ENCODE results near the gene ENOX2. TPM values are rescaled to one million over a fixed set of nuclear protein-coding genes. Genes with fewer than 3 reads are reported as not detected.

ENOX2 gene
- total RNA-seq, 1 donor from 2014 or later: 13.9 TPM

- intact Hi-C loops (cut with micrococcal nuclease): no loop called here
- no peaks in the 10 kb centered on the region for H3K36me3 Mint-ChIP-seq (ENCODE audit: low read depth)
Observed at GRCh38 chrX:130788786-130789581, 114.0 kb downstream of the ENOX2 start.

DNA sequence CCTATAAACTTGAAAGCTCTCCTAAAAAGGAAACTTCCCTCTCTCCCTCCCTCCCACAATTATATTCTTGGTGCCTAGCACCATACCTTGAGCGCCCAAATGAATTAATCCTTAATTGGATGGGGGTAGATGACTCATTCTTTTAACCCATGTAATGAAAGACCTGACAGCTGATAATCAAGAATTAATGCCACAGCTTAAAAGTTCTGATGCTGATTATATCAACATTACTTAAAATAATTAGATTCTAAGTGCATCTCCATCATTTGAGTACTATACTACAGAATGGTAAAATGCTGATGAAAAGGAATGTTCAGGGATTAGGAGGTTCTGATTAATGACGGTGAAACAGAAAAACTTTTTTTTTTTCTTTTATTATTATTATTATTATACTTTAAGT, 117.0 kb downstream of the ENOX2 start:
- no peak for DNase-seq
- Mint-ChIP-seq H3K4me1 (no peaks in the 10 kb centered on the region), H3K27ac (no peak overlapping the region), H3K9me3 (no peaks in the 10 kb centered on the region), H3K27me3 (no peaks in the 10 kb centered on the region), H3K4me3 (no peak overlapping the region), H3K36me3 (ENCODE audit: low read depth) (peaks cover 2% of the 10 kb centered on the region)
- intact Hi-C loops (cut with micrococcal nuclease): no loop called here

More at GRCh38 chrX:130788786-130789581, 114.0 kb downstream of the ENOX2 start:
- no peaks in the 10 kb centered on the region for H3K27me3 Mint-ChIP-seq
- no peak for DNase-seq
- no peak overlapping the region for H3K4me3 Mint-ChIP-seq
- no peaks in the 10 kb centered on the region for H3K4me1 Mint-ChIP-seq
- no peak overlapping the region for H3K27ac Mint-ChIP-seq
- H3K9me3 Mint-ChIP-seq: peaks cover 5% of the 10 kb centered on the region

DNA sequence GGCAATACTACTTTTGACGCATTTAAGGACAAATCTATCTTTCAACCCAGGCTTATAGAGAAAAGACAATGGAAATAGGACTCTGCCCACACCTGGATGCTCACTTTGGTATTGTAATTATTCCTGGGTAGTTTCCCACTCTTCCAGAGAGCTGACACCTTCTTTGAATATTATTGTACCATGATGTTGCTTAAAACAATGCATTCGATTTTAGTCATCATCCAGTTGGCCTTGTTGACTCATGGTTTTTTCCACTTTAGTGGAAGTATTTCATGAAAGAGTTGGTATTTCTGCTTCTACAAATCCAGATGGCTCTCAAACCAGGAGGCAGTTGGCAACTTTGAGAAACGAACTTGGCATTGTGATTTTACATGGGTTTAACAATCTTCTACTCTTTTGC, 124.2 kb downstream of the ENOX2 start:
- Mint-ChIP-seq H3K27me3 (no peaks in the 10 kb centered on the region), H3K4me3 (no peak overlapping the region), H3K4me1 (no peaks in the 10 kb centered on the region), H3K36me3 (ENCODE audit: low read depth) (peaks cover 4% of the 10 kb centered on the region), H3K27ac (no peak overlapping the region), H3K9me3 (no peaks in the 10 kb centered on the region)
- no peak for DNase-seq
- intact Hi-C loops (cut with micrococcal nuclease): no loop called here

- H3K36me3 Mint-ChIP-seq (ENCODE audit: low read depth): peaks cover 2% of the 10 kb centered on the region
- DNase-seq: no peak
- peaks cover 2% of the 10 kb centered on the region for H3K4me1 Mint-ChIP-seq
- intact Hi-C loops (cut with micrococcal nuclease): no loop called here
- no peak overlapping the region for H3K4me3 Mint-ChIP-seq
- H3K9me3 Mint-ChIP-seq: no peaks in the 10 kb centered on the region
- no peak overlapping the region for H3K27ac Mint-ChIP-seq
- H3K27me3 Mint-ChIP-seq: no peaks in the 10 kb centered on the region
Observed at GRCh38 chrX:130775849-130776248, 127.2 kb downstream of the ENOX2 start.

- peaks cover 3% of the 10 kb centered on the region for H3K4me1 Mint-ChIP-seq
- H3K36me3 Mint-ChIP-seq (ENCODE audit: low read depth): peaks cover under 1% of the 10 kb centered on the region
- intact Hi-C loops (cut with micrococcal nuclease): no loop called here
- no peak overlapping the region for H3K4me3 Mint-ChIP-seq
- H3K27me3 Mint-ChIP-seq: no peaks in the 10 kb centered on the region
- no peaks in the 10 kb centered on the region for H3K9me3 Mint-ChIP-seq
- DNase-seq: no peak
- H3K27ac Mint-ChIP-seq: no peak overlapping the region
Observed at GRCh38 chrX:130772776-130773143, 130.2 kb downstream of the ENOX2 start.

GRCh38 chrX:130772105-130772775, 130.8 kb downstream of the ENOX2 start:
- Mint-ChIP-seq H3K4me1 (peaks cover 3% of the 10 kb centered on the region), H3K9me3 (no peaks in the 10 kb centered on the region), H3K27ac (no peak overlapping the region), H3K36me3 (ENCODE audit: low read depth) (peaks cover 3% of the 10 kb centered on the region), H3K27me3 (no peaks in the 10 kb centered on the region), H3K4me3 (no peak overlapping the region)
- intact Hi-C loops (cut with micrococcal nuclease): no loop called here
- DNase-seq: no peak

DNA sequence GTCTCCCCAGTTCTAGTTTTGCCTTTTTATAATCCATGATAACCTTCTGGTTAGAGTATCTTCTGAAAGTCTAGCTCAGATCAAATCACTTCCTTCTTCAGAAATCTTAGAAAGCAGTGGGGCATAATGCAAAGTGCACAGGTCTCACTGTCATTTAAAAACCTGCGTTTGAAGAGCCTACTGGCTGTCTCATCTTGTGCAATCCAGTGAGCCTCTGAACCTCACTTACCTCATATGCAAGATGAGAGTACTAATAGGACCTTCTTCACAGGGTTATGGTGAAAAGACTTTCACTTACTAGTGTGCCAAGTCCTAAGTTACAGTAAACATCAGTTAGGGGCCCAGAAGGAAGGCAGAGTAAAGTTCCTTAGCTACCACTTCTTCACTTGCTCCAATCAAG, 131.4 kb downstream of the ENOX2 start:
- H3K4me3 Mint-ChIP-seq: no peak overlapping the region
- intact Hi-C loops (cut with micrococcal nuclease): no loop called here
- H3K9me3 Mint-ChIP-seq: no peaks in the 10 kb centered on the region
- DNase-seq: no peak
- no peaks in the 10 kb centered on the region for H3K27me3 Mint-ChIP-seq
- peaks cover 3% of the 10 kb centered on the region for H3K36me3 Mint-ChIP-seq (ENCODE audit: low read depth)
- H3K4me1 Mint-ChIP-seq: peaks cover 3% of the 10 kb centered on the region
- H3K27ac Mint-ChIP-seq: no peak overlapping the region

DNA sequence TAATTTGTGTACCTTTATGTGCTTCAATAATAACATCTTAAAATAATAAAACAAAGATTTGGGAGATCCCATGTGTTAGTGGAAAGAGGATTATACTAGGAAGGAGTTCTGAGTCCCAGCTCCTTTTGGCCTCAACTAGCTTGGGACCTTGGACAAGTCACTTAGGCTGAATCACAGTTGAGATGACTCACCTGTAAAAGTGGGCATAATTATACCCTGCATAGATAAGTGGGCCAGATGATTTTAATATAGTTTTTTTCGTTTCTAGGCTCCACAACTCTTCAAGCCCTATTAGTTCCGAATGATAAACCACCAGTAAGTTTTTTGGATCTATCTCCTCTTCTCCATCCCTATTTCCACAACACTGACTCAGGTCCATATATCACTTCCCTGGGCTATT, 131.8 kb downstream of the ENOX2 start:
- H3K27ac Mint-ChIP-seq: no peak overlapping the region
- H3K4me1 Mint-ChIP-seq: peaks cover 3% of the 10 kb centered on the region
- H3K4me3 Mint-ChIP-seq: no peak overlapping the region
- no peaks in the 10 kb centered on the region for H3K27me3 Mint-ChIP-seq
- intact Hi-C loops (cut with micrococcal nuclease): no loop called here
- no peak for DNase-seq
- no peaks in the 10 kb centered on the region for H3K9me3 Mint-ChIP-seq
- peaks cover 3% of the 10 kb centered on the region for H3K36me3 Mint-ChIP-seq (ENCODE audit: low read depth)

- intact Hi-C loops (cut with micrococcal nuclease): no loop called here
- H3K27me3 Mint-ChIP-seq: no peaks in the 10 kb centered on the region
- no peak overlapping the region for H3K27ac Mint-ChIP-seq
- H3K36me3 Mint-ChIP-seq (ENCODE audit: low read depth): peaks cover 3% of the 10 kb centered on the region
- no peak for DNase-seq
- no peaks in the 10 kb centered on the region for H3K9me3 Mint-ChIP-seq
- H3K4me3 Mint-ChIP-seq: no peak overlapping the region
- peaks cover 3% of the 10 kb centered on the region for H3K4me1 Mint-ChIP-seq
Observed at GRCh38 chrX:130770615-130771014, 132.4 kb downstream of the ENOX2 start.

GRCh38 chrX:130769835-130770234, 133.2 kb downstream of the ENOX2 start:
- H3K36me3 Mint-ChIP-seq (ENCODE audit: low read depth): peaks cover 3% of the 10 kb centered on the region
- peaks cover 3% of the 10 kb centered on the region for H3K4me1 Mint-ChIP-seq
- intact Hi-C loops (cut with micrococcal nuclease): no loop called here
- no peaks in the 10 kb centered on the region for H3K27me3 Mint-ChIP-seq
- H3K27ac Mint-ChIP-seq: no peak overlapping the region
- no peak overlapping the region for H3K4me3 Mint-ChIP-seq
- no peaks in the 10 kb centered on the region for H3K9me3 Mint-ChIP-seq
- no peak for DNase-seq

- Mint-ChIP-seq H3K27ac (no peak overlapping the region), H3K27me3 (no peaks in the 10 kb centered on the region), H3K36me3 (ENCODE audit: low read depth) (no peaks in the 10 kb centered on the region), H3K4me3 (no peak overlapping the region), H3K4me1 (no peaks in the 10 kb centered on the region), H3K9me3 (no peaks in the 10 kb centered on the region)
- DNase-seq: no peak
- intact Hi-C loops (cut with micrococcal nuclease): loop anchor here (1.0 kb wide), 1 partner anchor 99 kb away; no protein-coding TSS in a partner anchor
Observed at GRCh38 chrX:130758072-130758471, 144.9 kb downstream of the ENOX2 start.

DNA sequence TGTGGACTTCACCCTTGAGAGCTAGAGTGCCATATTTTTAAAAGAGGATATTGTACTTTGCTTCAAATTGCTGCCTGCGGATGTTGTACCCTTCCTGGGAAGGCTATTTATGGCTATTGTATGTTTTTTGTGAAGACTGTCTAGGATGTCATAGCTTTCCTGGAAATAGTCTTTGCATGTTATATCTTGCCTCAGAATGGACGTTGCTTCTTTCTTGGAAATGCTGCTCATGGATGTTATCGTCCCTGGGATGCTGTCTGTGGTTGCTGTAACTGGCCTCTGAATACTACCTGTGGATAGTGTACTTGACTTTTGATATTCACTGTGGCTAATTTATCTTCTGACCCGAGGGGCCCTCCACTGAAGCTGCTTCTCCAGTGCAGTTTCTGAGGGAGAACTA, 146.8 kb downstream of the ENOX2 start:
- Mint-ChIP-seq H3K4me3 (no peak overlapping the region), H3K27me3 (no peaks in the 10 kb centered on the region), H3K36me3 (ENCODE audit: low read depth) (no peaks in the 10 kb centered on the region), H3K27ac (no peak overlapping the region), H3K4me1 (no peaks in the 10 kb centered on the region), H3K9me3 (no peaks in the 10 kb centered on the region)
- intact Hi-C loops (cut with micrococcal nuclease): no loop called here
- no peak for DNase-seq

GRCh38 chrX:130754353-130754752, 148.7 kb downstream of the ENOX2 start:
- intact Hi-C loops (cut with micrococcal nuclease): no loop called here
- no peak overlapping the region for H3K4me3 Mint-ChIP-seq
- no peaks in the 10 kb centered on the region for H3K36me3 Mint-ChIP-seq (ENCODE audit: low read depth)
- no peaks in the 10 kb centered on the region for H3K27me3 Mint-ChIP-seq
- H3K27ac Mint-ChIP-seq: no peak overlapping the region
- no peak for DNase-seq
- no peaks in the 10 kb centered on the region for H3K9me3 Mint-ChIP-seq
- H3K4me1 Mint-ChIP-seq: no peaks in the 10 kb centered on the region

- Mint-ChIP-seq H3K36me3 (ENCODE audit: low read depth) (no peaks in the 10 kb centered on the region), H3K4me3 (no peak overlapping the region), H3K4me1 (no peaks in the 10 kb centered on the region), H3K27ac (no peak overlapping the region), H3K9me3 (no peaks in the 10 kb centered on the region), H3K27me3 (no peaks in the 10 kb centered on the region)
- no peak for DNase-seq
- intact Hi-C loops (cut with micrococcal nuclease): no loop called here
Observed at GRCh38 chrX:130746709-130747342, 156.2 kb downstream of the ENOX2 start.
